ENCODE measurements around the gene PFDN6. TPM values are rescaled to one million over a fixed set of nuclear protein-coding genes. Genes with fewer than 3 reads are reported as not detected.
A peak's percentile ranks its signal among the peaks of the same experiment; 100 is the strongest.

Gene PFDN6
- total RNA-seq, 4 donors from 2014 or later: 12.4 to 48.7 (median 21.0) TPM

GRCh38 chr6:33316603-33317418, 27.4 kb downstream of the PFDN6 start:
- Histone ChIP-seq H3K36me3 (peaks cover 0 to 37% (median 17%) of the 10 kb centered on the region in 3 donors), H3K4me1 (peaks cover 0 to 77% (median 47%) of the 10 kb centered on the region in 4 donors), H3K9me3 (no peaks in the 10 kb centered on the region), H3K4me3 (peak overlapping the region; percentile 36 to 63 (median 52)), H3K27me3 (no peaks in the 10 kb centered on the region), H3K27ac (peak overlapping the region; percentile 83 to 95 (median 90))
- TF ChIP-seq EP300 (IDR thresholded peaks at IDR 0.05): no peak
- no peak for TF ChIP-seq POLR2A (IDR thresholded peaks at IDR 0.05)
- TF ChIP-seq CTCF (IDR thresholded peaks at IDR 0.05): no peak
- no peak for DNase-seq (ENCODE audit: low spot score in 2 of 2)
- 72 to 76% methylated on average over 19 of the region's 19 CpGs for WGBS, 2 donors

- no peak for TF ChIP-seq POLR2A (IDR thresholded peaks at IDR 0.05)
- TF ChIP-seq CTCF (IDR thresholded peaks at IDR 0.05): no peak
- TF ChIP-seq EP300 (IDR thresholded peaks at IDR 0.05): no peak
- peaks cover 0 to 37% (median 17%) of the 10 kb centered on the region in 3 donors for H3K36me3 ChIP-seq
- H3K4me3 ChIP-seq: peak overlapping the region; percentile 36 to 63 (median 52)
- no peaks in the 10 kb centered on the region for H3K27me3 ChIP-seq
- 0 to 3% methylated on average over 9 to 11 of the region's 27 CpGs for WGBS, 2 donors
- peaks cover 0 to 76% (median 46%) of the 10 kb centered on the region in 4 donors for H3K4me1 ChIP-seq
- H3K27ac ChIP-seq: peak overlapping the region; percentile 83 to 95 (median 90)
- no peak for DNase-seq (ENCODE audit: low spot score in 2 of 2)
- H3K9me3 ChIP-seq: no peaks in the 10 kb centered on the region
Measured at GRCh38 chr6:33317419-33317668, 27.9 kb downstream of the PFDN6 start.

- peak; percentile 99 for DNase-seq (ENCODE audit: low spot score in 2 of 2)
- Histone ChIP-seq H3K9me3 (no peaks in the 10 kb centered on the region), H3K36me3 (peaks cover 0 to 37% (median 17%) of the 10 kb centered on the region in 3 donors), H3K4me3 (peak within 1 kb of the TSS; percentile 36 to 63 (median 52)), H3K4me1 (peaks cover 0 to 71% (median 43%) of the 10 kb centered on the region in 4 donors), H3K27me3 (no peaks in the 10 kb centered on the region), H3K27ac (peak within 1 kb of the TSS; percentile 83 to 95 (median 90))
- WGBS, 2 donors: 2% methylated on average over 23 to 31 of the region's 44 CpGs
- TF ChIP-seq POLR2A (IDR thresholded peaks at IDR 0.05) (peak in 1 of 2 donors; percentile 41), CTCF (IDR thresholded peaks at IDR 0.05) (peak in 1 of 5 experiments; percentile 11), EP300 (IDR thresholded peaks at IDR 0.05) (peak; percentile 44 to 93)
Measured at GRCh38 chr6:33317669-33318425, 28.4 kb downstream of the PFDN6 start, which contains the start of gene ZBTB22. Gene ZBTB22 (minus strand): TSS chr6:33317744. CDS start chr6:33316916, 828 bp downstream.

- H3K4me3 ChIP-seq: peak overlapping the region; percentile 36 to 63 (median 52)
- H3K4me1 ChIP-seq: peaks cover 0 to 73% (median 44%) of the 10 kb centered on the region in 4 donors
Measured at GRCh38 chr6:33318426-33319073, 29.1 kb downstream of the PFDN6 start.

More at GRCh38 chr6:33318426-33319073, 29.1 kb downstream of the PFDN6 start:
- DNase-seq (ENCODE audit: low spot score in 2 of 2): no peak
- Histone ChIP-seq H3K36me3 (peaks cover 0 to 37% (median 17%) of the 10 kb centered on the region in 3 donors), H3K27me3 (no peaks in the 10 kb centered on the region), H3K27ac (peak overlapping the region; percentile 83 to 95 (median 90)), H3K9me3 (no peaks in the 10 kb centered on the region)
- TF ChIP-seq EP300 (IDR thresholded peaks at IDR 0.05) (no peak), POLR2A (IDR thresholded peaks at IDR 0.05) (no peak), CTCF (IDR thresholded peaks at IDR 0.05) (no peak)
- WGBS, 2 donors: 63 to 66% methylated on average over 8 of the region's 8 CpGs

Measured in tibial nerve (tissue), 4 donors.